Nephron progenitor cell (in vitro differentiated cells): ENCODE results near the gene IL21R.

Source experiments
- DNase-seq: peaks from one replicate; pipeline ENCODE4 v3.0.0; 2021
- H3K27ac Mint-ChIP-seq: 2 replicates; pipeline ENCODE4 v1.8.0; 2021; ENCODE audit warnings: mild to moderate bottlenecking, moderate library complexity, mixed read lengths
- H3K27me3 Mint-ChIP-seq: 2 replicates; pipeline ENCODE4 v1.8.0; 2021; ENCODE audit warnings: mild to moderate bottlenecking, low read depth, mixed read lengths; ENCODE audit not compliant: poor library complexity
- H3K36me3 Mint-ChIP-seq: 2 replicates; pipeline ENCODE4 v1.8.0; 2021; ENCODE audit warnings: low read depth, mixed read lengths
- H3K4me1 Mint-ChIP-seq: 2 replicates; pipeline ENCODE4 v1.8.0; 2021; ENCODE audit warnings: mixed read lengths
- H3K4me3 Mint-ChIP-seq: 2 replicates; pipeline ENCODE4 v1.8.0; 2021; ENCODE audit warnings: mild to moderate bottlenecking, moderate library complexity, mixed read lengths
- H3K9me3 Mint-ChIP-seq: 2 replicates; pipeline ENCODE4 v1.8.0; 2021; ENCODE audit warnings: mild to moderate bottlenecking, moderate library complexity, mixed read lengths
- TF ChIP-seq, protein P1 (sequence below): fragments of 200-600 bp; sonication (generic); IDR thresholded peaks from 2 replicates; pipeline ENCODE4 v1.5.0; 2021; ENCODE audit warnings: antibody characterized with exemption

The IL21R gene

GRCh38 chr16:27458987-27459688 is 57.2 kb downstream of the IL21R start:
- Mint-ChIP-seq H3K4me3 (no peak overlapping the region), H3K36me3 (peaks cover 24% of the 10 kb centered on the region), H3K27ac (peak overlapping the region; percentile 31), H3K9me3 (no peaks in the 10 kb centered on the region), H3K27me3 (peaks cover 5% of the 10 kb centered on the region), H3K4me1 (peaks cover 53% of the 10 kb centered on the region)
- DNase-seq, result no peak
- TF ChIP-seq, protein P1, sequence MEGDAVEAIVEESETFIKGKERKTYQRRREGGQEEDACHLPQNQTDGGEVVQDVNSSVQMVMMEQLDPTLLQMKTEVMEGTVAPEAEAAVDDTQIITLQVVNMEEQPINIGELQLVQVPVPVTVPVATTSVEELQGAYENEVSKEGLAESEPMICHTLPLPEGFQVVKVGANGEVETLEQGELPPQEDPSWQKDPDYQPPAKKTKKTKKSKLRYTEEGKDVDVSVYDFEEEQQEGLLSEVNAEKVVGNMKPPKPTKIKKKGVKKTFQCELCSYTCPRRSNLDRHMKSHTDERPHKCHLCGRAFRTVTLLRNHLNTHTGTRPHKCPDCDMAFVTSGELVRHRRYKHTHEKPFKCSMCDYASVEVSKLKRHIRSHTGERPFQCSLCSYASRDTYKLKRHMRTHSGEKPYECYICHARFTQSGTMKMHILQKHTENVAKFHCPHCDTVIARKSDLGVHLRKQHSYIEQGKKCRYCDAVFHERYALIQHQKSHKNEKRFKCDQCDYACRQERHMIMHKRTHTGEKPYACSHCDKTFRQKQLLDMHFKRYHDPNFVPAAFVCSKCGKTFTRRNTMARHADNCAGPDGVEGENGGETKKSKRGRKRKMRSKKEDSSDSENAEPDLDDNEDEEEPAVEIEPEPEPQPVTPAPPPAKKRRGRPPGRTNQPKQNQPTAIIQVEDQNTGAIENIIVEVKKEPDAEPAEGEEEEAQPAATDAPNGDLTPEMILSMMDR, result no peak

DNA sequence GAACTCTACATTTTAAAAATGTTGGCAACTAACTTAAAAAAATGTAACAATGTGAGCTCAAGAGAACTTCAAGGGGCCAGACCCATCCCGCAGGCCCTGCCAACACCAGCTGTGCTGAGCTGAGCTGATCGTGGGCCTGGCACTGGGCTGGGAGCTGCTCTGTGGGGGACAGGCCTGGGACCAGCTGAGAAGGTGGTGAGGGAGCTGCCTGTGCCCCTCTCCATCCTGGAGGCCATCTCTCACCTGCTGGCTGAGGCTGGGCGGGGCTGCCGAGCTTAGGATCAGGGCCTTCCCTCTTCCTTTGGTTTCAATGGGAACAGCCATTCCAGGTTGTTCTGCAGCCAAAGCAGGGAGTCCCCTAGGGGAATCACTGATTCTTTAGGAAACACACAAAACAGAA is 58.2 kb downstream of the IL21R start:
- H3K9me3 Mint-ChIP-seq, result no peaks in the 10 kb centered on the region
- H3K27me3 Mint-ChIP-seq, result peaks cover 5% of the 10 kb centered on the region
- TF ChIP-seq, protein P1, result no peak
- H3K4me1 Mint-ChIP-seq, result peaks cover 51% of the 10 kb centered on the region
- no peak for DNase-seq
- no peak overlapping the region for H3K4me3 Mint-ChIP-seq
- H3K27ac Mint-ChIP-seq, result no peak overlapping the region
- peaks cover 27% of the 10 kb centered on the region for H3K36me3 Mint-ChIP-seq

DNA sequence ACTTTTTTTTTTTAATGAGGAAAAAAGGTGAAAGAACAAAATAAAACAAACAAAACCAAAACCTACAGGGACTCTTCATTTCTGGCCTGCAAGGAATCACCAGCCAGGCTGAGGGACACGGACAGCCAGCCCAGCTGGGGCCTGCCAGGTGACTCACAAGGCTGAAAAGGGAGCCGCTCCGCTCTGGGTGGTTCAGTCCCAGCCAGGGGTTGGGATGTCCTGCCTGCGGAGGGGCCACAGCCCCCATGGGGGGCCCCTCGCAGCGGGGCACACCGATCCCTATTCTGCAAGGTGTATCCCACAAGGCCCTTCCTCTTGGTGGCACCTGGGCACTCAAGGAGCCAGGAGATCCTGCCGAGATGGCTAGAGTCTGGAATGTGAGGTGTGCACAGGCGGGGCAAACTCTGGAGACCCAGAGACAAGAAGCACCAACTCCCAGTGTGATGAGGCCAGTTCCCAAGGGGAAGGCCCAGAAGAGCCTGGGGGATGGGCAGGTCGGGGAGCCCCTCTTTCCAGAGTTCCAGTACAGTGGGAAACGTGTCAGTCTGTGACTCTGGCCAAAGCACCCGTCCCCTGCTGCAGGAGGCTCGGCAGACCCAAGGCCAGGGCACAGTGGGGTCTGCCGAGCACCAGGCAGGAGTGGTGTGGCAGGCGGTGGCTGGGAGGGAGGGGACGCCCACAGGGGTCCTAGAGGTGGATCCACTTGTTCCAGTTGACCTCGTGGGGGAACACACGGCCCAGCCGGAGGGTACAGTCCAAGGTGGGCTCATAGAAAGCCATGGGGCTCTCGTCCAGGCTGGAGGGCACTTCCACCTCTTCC is 58.9 kb downstream of the IL21R start:
- peaks cover 5% of the 10 kb centered on the region for H3K27me3 Mint-ChIP-seq
- H3K36me3 Mint-ChIP-seq, result peaks cover 34% of the 10 kb centered on the region
- H3K9me3 Mint-ChIP-seq, result no peaks in the 10 kb centered on the region
- DNase-seq, result no peak
- H3K4me1 Mint-ChIP-seq, result peaks cover 44% of the 10 kb centered on the region
- peak overlapping the region; percentile 97 for H3K27ac Mint-ChIP-seq
- peak overlapping the region; percentile 44 for H3K4me3 Mint-ChIP-seq
- TF ChIP-seq, protein P1, result no peak

DNA sequence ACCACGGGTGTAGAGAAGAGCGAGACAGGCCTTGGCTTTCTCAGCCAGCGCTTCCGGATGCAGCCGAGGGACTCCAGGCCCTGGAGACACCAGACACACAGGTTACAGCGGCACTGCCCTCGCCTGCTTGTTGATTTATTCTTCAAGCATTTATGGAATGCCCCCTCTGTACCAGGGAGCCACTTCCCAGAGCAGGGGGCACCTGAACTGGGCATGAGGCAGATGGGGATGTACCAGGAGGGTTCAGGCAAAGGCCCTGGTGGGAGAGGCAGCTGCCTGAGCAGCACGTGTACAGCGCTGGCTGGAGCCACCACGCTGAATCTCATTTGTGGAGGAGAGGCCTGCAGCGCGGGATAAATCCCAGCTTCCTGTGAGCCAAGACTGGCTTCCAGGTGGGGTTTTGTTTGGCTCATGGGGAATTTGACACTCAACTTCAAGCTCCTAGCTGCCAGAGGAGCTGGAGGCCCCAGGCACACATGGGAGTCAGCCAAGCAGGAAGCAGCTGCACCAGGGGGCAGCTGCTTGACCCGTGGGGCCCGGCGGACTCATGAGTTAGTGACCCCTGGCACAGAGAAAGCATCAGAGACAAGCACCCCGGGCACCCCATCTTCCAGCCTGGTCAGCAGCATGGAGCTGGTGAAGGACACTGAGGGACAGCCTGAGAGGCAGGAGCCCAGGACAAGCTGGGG is 59.7 kb downstream of the IL21R start:
- H3K4me1 Mint-ChIP-seq, result peaks cover 41% of the 10 kb centered on the region
- peak; percentile 46 for DNase-seq
- H3K27ac Mint-ChIP-seq, result peak overlapping the region; percentile 97

DNA sequence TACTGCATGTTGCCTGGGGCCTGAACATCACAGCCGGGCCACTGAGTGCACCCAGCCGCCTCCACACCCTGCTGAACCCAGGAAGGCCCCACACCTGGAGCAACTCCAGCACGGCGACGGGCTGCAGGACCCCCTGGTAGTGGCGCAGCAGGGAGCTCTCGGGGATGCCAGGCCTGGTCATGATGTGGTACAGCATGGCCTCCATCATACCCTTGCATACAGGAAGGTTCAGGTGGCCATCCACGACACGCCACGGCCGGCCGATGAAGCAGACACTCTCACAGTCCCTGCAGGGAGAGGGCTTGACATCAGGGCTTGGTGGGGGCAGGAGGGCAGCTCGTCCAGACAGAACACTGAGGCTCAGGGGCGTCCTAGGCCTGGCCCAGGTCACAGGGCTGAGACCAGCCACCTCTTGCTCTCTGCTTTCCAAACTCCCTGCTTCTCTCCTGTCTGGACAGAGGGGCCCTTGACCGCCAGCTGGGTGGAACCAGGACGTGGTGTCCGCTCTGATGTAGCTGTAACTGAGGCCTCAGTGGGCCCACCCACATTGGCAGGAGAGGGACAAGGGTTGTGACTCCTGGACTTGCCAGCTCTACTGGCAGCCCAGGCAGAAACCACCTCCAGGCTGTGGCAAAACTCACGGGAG is 60.3 kb downstream of the IL21R start:
- Mint-ChIP-seq H3K36me3 (peaks cover 48% of the 10 kb centered on the region), H3K4me1 (peaks cover 35% of the 10 kb centered on the region), H3K27ac (peak overlapping the region; percentile 84), H3K4me3 (no peak overlapping the region), H3K9me3 (peaks cover 7% of the 10 kb centered on the region), H3K27me3 (peaks cover 5% of the 10 kb centered on the region)
- no peak for DNase-seq
- TF ChIP-seq, protein P1, result no peak

More for the DNA sequence above, 59.7 kb downstream of the IL21R start:
- TF ChIP-seq, protein P1, result no peak
- H3K36me3 Mint-ChIP-seq, result peaks cover 41% of the 10 kb centered on the region
- peaks cover 1% of the 10 kb centered on the region for H3K9me3 Mint-ChIP-seq
- peak overlapping the region; percentile 44 for H3K4me3 Mint-ChIP-seq
- H3K27me3 Mint-ChIP-seq, result peaks cover 5% of the 10 kb centered on the region
